PC-9 (cell line): ENCODE results near the gene SV2C.

Experiments
- CTCF ChIP-seq: fragments of 200-600 bp; sonication (generic); conservative IDR thresholded peaks from 2 replicates; pipeline ENCODE4 v1.6.1; 2017; ENCODE audit warnings: mixed run types, antibody characterized with exemption, mild to moderate bottlenecking, moderate library complexity
- EZH2 ChIP-seq: fragments of 200-600 bp; sonication (generic); IDR thresholded peaks from 2 replicates; pipeline ENCODE4 v1.8.0; 2017; ENCODE audit warnings: antibody characterized with exemption, low read depth

- TF ChIP-seq CTCF (no peak), EZH2 (no peak)
These were observed 319.2 kb downstream of the SV2C start for GRCh38 chr5:76402251-76402885.
